ENCODE measurements around the gene SLC16A11.

DNA sequence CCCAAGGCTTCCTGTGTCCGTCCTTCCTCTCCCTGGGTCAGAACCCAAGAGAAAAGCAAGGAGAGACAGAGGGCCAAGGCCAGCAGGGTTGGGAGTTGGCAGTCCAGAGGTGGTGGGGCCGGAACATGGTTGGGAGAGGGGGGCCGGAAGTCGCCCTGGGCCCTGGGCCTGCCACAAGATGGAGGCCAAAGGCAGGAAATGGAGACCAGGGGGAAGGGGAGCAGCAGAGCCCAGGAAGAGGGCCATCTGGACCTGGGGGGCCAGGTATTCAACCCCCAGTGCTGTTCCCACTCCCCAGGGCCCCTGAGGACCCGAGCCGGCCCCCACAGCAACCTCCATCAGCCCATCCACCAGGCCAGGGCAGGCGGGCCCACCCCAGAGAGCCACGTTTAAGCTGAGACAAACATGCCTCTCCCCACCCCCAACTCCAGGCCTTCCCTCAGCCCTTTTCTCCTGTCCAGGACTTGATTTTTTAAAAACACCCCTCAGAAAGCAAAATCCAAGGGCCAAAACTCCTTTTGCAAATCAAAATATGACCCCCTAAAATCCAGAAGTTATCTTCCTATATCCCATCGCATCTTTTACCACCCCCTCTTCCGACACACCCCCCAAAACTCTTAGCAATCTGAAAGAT, 25.4 kb downstream of the SLC16A11 start:
- TF ChIP-seq CTCF (IDR thresholded peaks at IDR 0.05) (no peak), POLR2A (IDR thresholded peaks at IDR 0.05) (no peak)

Data from right lobe of liver (tissue), 4 donors.